OCI-LY3 (cell line): ENCODE data around the gene SPINT2.

Experiments used
- EZH2phosphoT487 ChIP-seq: fragments of 200-600 bp; shearing (Covaris generic); IDR thresholded peaks from 2 replicates; pipeline ENCODE4 v1.6.1; 2018; ENCODE audit warnings: antibody characterized with exemption, mixed run types, low read depth
- TF ChIP-seq, protein P1 (sequence below): fragments of 200-600, 300-600 bp; sonication (generic); IDR thresholded peaks from 2 replicates; pipeline ENCODE4 v1.5.1; 2014; ENCODE audit warnings: antibody characterized with exemption, low read length, low read depth

DNA sequence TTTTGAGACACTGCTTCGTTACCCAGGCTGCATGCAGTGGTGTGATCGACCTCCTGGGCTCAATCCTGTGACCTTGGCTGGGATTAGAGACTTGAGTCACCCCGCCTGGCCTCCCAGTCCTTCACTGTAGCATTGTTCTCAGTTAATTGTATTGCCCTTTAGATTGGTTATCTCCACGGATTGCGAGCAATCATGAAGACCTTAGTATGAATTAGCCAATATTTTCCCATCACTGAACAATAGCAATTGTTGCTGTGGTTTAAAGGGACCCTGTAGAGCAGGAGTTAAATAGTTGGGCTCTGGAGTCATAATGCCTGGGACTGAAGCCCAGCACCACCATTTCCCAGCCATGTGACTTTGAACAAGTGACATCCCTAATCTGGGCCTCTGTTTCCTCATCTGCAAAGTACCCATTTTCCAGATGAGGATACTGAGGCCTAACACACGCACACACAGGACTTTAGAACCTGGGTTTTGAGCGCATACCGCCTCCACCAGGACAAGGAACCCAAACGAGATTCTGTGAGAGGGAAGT, 16.6 kb upstream of the SPINT2 start:
- TF ChIP-seq, protein P1, sequence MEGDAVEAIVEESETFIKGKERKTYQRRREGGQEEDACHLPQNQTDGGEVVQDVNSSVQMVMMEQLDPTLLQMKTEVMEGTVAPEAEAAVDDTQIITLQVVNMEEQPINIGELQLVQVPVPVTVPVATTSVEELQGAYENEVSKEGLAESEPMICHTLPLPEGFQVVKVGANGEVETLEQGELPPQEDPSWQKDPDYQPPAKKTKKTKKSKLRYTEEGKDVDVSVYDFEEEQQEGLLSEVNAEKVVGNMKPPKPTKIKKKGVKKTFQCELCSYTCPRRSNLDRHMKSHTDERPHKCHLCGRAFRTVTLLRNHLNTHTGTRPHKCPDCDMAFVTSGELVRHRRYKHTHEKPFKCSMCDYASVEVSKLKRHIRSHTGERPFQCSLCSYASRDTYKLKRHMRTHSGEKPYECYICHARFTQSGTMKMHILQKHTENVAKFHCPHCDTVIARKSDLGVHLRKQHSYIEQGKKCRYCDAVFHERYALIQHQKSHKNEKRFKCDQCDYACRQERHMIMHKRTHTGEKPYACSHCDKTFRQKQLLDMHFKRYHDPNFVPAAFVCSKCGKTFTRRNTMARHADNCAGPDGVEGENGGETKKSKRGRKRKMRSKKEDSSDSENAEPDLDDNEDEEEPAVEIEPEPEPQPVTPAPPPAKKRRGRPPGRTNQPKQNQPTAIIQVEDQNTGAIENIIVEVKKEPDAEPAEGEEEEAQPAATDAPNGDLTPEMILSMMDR: no peak
- TF ChIP-seq EZH2phosphoT487: no peak
